Activated CD8-positive, alpha-beta T cell treated with anti-CD3 and anti-CD28 coated beads for 36 hours (primary cell): Measurements from ENCODE around the gene ECM2. TPM values are rescaled to one million over a fixed set of nuclear protein-coding genes. Genes with fewer than 3 reads are reported as not detected.

Experiments
- ATAC-seq: fragments of 200-7000 bp; cut with Tn5 transposase; one replicate; pipeline ENCODE4 v1.10.0; 2021; ENCODE audit warnings: mild to moderate bottlenecking, moderate library complexity
- CTCF ChIA-PET: fragments of 350-600 bp; sonication (Branson Sonifier 250); formaldehyde crosslinking; loops from one replicate; lab custom pipeline; 2021; ENCODE audit warnings: antibody characterized with exemption; lab: Charles Lee
- POLR2A ChIA-PET: fragments of 350-600 bp; sonication (Branson Sonifier 250); formaldehyde crosslinking; loops from one replicate; lab custom pipeline; 2021; ENCODE audit warnings: antibody characterized with exemption; lab: Charles Lee
- DNase-seq: peaks from one replicate; pipeline ENCODE4 v3.0.0-alpha.2; 2020
- H3K27ac Mint-ChIP-seq: one replicate; pipeline ENCODE4 v1.8.0; 2021; ENCODE audit warnings: mild to moderate bottlenecking, mixed read lengths
- H3K27me3 Mint-ChIP-seq: one replicate; pipeline ENCODE4 v1.8.0; 2021; ENCODE audit warnings: mixed read lengths
- H3K36me3 Mint-ChIP-seq: one replicate; pipeline ENCODE4 v1.8.0; 2021; ENCODE audit warnings: low read depth, mixed read lengths
- H3K4me1 Mint-ChIP-seq: one replicate; pipeline ENCODE4 v1.8.0; 2021; ENCODE audit warnings: low read depth, mixed read lengths
- H3K4me3 Mint-ChIP-seq: one replicate; pipeline ENCODE4 v1.8.0; 2021; ENCODE audit warnings: mild to moderate bottlenecking, moderate library complexity, mixed read lengths
- H3K9me3 Mint-ChIP-seq: one replicate; pipeline ENCODE4 v1.8.0; 2021; ENCODE audit warnings: mixed read lengths
- CTCF ChIP-seq: fragments of 200-600 bp; IDR thresholded peaks from one replicate; pipeline ENCODE4 v1.8.0; 2022; ENCODE audit warnings: antibody characterized with exemption, mild to moderate bottlenecking
- intact Hi-C: fragments of 100-400 bp; cut with micrococcal nuclease; formaldehyde crosslinking; loops from one replicate; pipeline ENCODE4 v1.10.0; 2022
- total RNA-seq, 2 experiments: library from RNA; stranded (reverse); gene quantifications; one replicate each; pipeline ENCODE4 v1.2.3, GENCODE V29; 2021

The ECM2 gene
- total RNA-seq, 2 experiments from 2014 or later, result not detected

- no peak overlapping the region for H3K4me3 Mint-ChIP-seq
- ChIA-PET POLR2A (no interaction called here), CTCF (no interaction called here)
- H3K36me3 Mint-ChIP-seq, result no peaks in the 10 kb centered on the region
- ATAC-seq (no peak), DNase-seq (no peak)
- H3K27ac Mint-ChIP-seq, result no peak overlapping the region
- intact Hi-C loops, result no loop called here
- peaks cover 4% of the 10 kb centered on the region for H3K4me1 Mint-ChIP-seq
- H3K27me3 Mint-ChIP-seq, result no peaks in the 10 kb centered on the region
- TF ChIP-seq CTCF, result no peak
- no peaks in the 10 kb centered on the region for H3K9me3 Mint-ChIP-seq
Measured at GRCh38 chr9:92550765-92551164, 15.0 kb upstream of the ECM2 start.

DNA sequence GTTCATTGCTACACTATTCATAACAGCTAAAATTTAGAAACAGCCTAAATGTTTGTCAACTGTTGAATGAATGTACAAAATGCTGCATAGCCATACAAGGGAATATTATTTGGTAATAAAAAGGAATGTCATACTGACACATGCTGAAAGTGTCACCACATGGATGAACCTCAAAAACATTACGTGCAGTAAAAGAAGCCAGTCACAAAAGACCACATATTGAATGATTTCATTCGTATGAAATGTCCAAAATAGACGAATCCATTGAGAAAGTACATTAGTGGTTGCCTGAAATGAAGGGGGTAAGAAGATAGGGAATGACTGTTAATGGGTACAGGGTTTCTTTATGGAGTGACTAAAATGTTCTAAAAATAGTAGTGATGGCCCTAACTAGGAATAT, 11.6 kb upstream of the ECM2 start:
- ATAC-seq (no peak), DNase-seq (no peak)
- H3K4me3 Mint-ChIP-seq, result no peak overlapping the region
- H3K27ac Mint-ChIP-seq, result no peak overlapping the region
- peaks cover 2% of the 10 kb centered on the region for H3K9me3 Mint-ChIP-seq
- no peak for TF ChIP-seq CTCF
- POLR2A ChIA-PET, result no interaction called here
- peaks cover 1% of the 10 kb centered on the region for H3K36me3 Mint-ChIP-seq
- CTCF ChIA-PET, result no interaction called here
- no peaks in the 10 kb centered on the region for H3K4me1 Mint-ChIP-seq
- intact Hi-C loops, result no loop called here
- H3K27me3 Mint-ChIP-seq, result no peaks in the 10 kb centered on the region

- no peak for DNase-seq
- Mint-ChIP-seq H3K36me3 (peaks cover 1% of the 10 kb centered on the region), H3K9me3 (peaks cover 2% of the 10 kb centered on the region), H3K27ac (no peak overlapping the region), H3K4me1 (no peaks in the 10 kb centered on the region), H3K27me3 (no peaks in the 10 kb centered on the region), H3K4me3 (no peak overlapping the region)
- CTCF ChIA-PET, result no interaction called here
- POLR2A ChIA-PET, result no interaction called here
- TF ChIP-seq CTCF, result no peak
- intact Hi-C loops, result no loop called here
- ATAC-seq, result no peak
Measured at GRCh38 chr9:92545002-92545510, 9.3 kb upstream of the ECM2 start.

DNA sequence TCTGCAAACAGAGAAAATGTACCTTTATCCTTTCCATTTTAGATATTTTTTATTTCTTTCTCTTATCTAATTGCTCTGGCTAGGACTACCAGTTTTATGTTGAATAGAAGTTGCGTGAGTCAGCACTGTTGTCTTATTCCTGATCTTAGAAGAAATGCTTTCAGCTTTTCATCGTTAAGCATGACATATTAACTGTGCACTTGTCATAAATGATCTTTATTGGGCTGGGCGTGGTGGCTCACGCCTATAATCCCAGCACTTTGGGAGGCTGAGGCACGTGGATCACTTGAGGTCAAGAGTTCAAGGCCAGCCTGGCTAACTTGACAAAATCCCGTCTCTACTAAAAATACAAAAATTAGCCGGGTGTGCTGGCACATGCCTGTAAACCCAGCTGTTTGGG, 8.2 kb upstream of the ECM2 start:
- Mint-ChIP-seq H3K9me3 (peaks cover 2% of the 10 kb centered on the region), H3K36me3 (peaks cover 1% of the 10 kb centered on the region), H3K4me1 (no peaks in the 10 kb centered on the region), H3K27me3 (no peaks in the 10 kb centered on the region), H3K27ac (no peak overlapping the region), H3K4me3 (no peak overlapping the region)
- intact Hi-C loops, result no loop called here
- no peak for DNase-seq
- POLR2A ChIA-PET, result no interaction called here
- CTCF ChIA-PET, result no interaction called here
- no peak for TF ChIP-seq CTCF
- ATAC-seq, result no peak

DNA sequence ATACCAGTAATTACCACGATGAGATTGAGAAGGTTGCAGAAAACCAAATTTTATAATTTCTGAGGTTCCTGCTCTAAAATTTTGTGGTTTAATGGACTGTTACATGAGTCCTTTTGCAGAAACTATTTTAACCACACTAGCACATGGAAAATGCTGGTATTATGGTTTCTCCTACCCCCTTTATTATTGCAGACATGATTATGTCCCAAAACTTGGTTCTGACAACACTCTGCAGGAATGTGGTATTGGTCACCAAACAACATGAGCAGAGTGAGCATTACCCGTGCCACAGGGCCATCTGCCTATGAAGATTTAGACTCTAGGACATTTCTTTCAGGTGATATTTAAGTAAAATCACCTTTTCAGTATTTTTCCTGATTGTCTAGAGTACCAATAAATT, 2.8 kb upstream of the ECM2 start:
- no peak for TF ChIP-seq CTCF
- ATAC-seq (no peak), DNase-seq (no peak)
- no peaks in the 10 kb centered on the region for H3K4me1 Mint-ChIP-seq
- ChIA-PET CTCF (no interaction called here), POLR2A (no interaction called here)
- peaks cover 2% of the 10 kb centered on the region for H3K9me3 Mint-ChIP-seq
- H3K27me3 Mint-ChIP-seq, result no peaks in the 10 kb centered on the region
- no peaks in the 10 kb centered on the region for H3K36me3 Mint-ChIP-seq
- H3K27ac Mint-ChIP-seq, result no peak overlapping the region
- no peak overlapping the region for H3K4me3 Mint-ChIP-seq
- intact Hi-C loops, result no loop called here
